OCI-LY1 (cell line): Measurements from ENCODE around the gene DOCK10.

Experiments
- EZH2 ChIP-seq: fragments of 200-600 bp; sonication (generic), shearing (Covaris generic); IDR thresholded peaks from 2 replicates; pipeline ENCODE4 v1.8.0; 2017; ENCODE audit warnings: borderline replicate concordance, mixed run types, mild to moderate bottlenecking, antibody characterized with exemption, low read length, moderate library complexity, mixed read lengths
- TF ChIP-seq, protein P1 (sequence below): fragments of 200-600 bp; sonication (generic), shearing (Covaris generic); IDR thresholded peaks from 2 replicates; pipeline ENCODE4 v1.5.1; 2017; ENCODE audit warnings: mild to moderate bottlenecking, antibody characterized with exemption, low read length, moderate library complexity, mixed read lengths

DNA sequence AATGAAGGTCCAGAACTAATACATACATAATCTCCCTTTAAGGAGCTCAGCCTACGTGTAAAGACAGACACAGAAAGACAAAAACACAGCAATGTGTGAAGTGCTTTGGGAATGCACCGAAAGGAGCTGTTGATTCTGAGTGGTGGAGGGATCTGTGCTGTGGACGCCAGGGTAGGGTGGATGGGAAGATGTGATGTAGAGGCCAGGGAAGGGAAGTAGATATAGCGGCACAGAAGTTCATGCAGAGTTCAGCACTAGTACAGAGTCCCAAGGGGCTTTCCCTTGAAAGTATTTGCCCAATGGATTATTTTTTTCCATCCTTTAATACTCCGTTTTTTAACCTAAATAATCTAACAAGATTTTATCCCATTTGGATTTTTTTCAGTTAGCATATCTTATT is 32.1 kb upstream of the DOCK10 start:
- TF ChIP-seq, protein P1, sequence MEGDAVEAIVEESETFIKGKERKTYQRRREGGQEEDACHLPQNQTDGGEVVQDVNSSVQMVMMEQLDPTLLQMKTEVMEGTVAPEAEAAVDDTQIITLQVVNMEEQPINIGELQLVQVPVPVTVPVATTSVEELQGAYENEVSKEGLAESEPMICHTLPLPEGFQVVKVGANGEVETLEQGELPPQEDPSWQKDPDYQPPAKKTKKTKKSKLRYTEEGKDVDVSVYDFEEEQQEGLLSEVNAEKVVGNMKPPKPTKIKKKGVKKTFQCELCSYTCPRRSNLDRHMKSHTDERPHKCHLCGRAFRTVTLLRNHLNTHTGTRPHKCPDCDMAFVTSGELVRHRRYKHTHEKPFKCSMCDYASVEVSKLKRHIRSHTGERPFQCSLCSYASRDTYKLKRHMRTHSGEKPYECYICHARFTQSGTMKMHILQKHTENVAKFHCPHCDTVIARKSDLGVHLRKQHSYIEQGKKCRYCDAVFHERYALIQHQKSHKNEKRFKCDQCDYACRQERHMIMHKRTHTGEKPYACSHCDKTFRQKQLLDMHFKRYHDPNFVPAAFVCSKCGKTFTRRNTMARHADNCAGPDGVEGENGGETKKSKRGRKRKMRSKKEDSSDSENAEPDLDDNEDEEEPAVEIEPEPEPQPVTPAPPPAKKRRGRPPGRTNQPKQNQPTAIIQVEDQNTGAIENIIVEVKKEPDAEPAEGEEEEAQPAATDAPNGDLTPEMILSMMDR: no peak
- no peak for TF ChIP-seq EZH2
